ENCODE measurements around the gene RPL36A. TPM values are rescaled to one million over a fixed set of nuclear protein-coding genes. Genes with fewer than 3 reads are reported as not detected.

Gene RPL36A
- total and polyA plus RNA-seq, 2 donors (not counting 1 experiment from before 2014, with no cell fraction given), result 156 to 2,759 TPM

- Histone ChIP-seq H3K36me3 (replicated peaks in 1 of 2; ENCODE audit: control extremely low read depth in 1 of 2, control insufficient read depth in 1 of 2, extremely low read depth in 1 of 2, insufficient read depth in 2 of 2, low read length in 1 of 2) (peaks cover 2 to 17% of the 10 kb centered on the region in 2 experiments), H4K20me1 (ENCODE audit: control insufficient read depth, insufficient read depth, low read length, poor library complexity, severe bottlenecking) (no peaks in the 10 kb centered on the region), H3K27ac (ENCODE audit: low read length in 2 of 2) (peak overlapping the region in 1 of 2 donors; percentile 51), H3K79me2 (ENCODE audit: control insufficient read depth, insufficient read depth, low read length) (peaks cover 30% of the 10 kb centered on the region), H2AFZ (ENCODE audit: insufficient read depth, low read depth, low read length, poor library complexity, severe bottlenecking) (peak overlapping the region; percentile 86), H3K4me2 (replicated peaks; ENCODE audit: low read depth, low read length, poor library complexity, severe bottlenecking) (peak overlapping the region; percentile 74), H3K4me1 (ENCODE audit: control insufficient read depth in 2 of 2, insufficient read depth in 2 of 2, low read length in 2 of 2) (peaks cover 3 to 15% of the 10 kb centered on the region in 2 donors), H3K9me3 (ENCODE audit: control extremely low read depth in 1 of 3, control insufficient read depth in 2 of 3, insufficient read depth in 1 of 3, low read length in 2 of 3) (no peaks in the 10 kb centered on the region), H3K4me3 (ENCODE audit: control extremely low read depth in 1 of 5, extremely low read depth in 1 of 5, insufficient read depth in 1 of 5, low read depth in 2 of 5, low read length in 4 of 5) (peak overlapping the region; percentile 64 to 81 (median 74)), H3K27me3 (replicated peaks in 1 of 4; ENCODE audit: control extremely low read depth in 1 of 4, control insufficient read depth in 3 of 4, insufficient read depth in 4 of 4, low read length in 3 of 4) (no peaks in the 10 kb centered on the region), H3K9ac (ENCODE audit: low read length) (peak overlapping the region; percentile 76)
- CTCF ChIA-PET, result interaction anchor here (1.1 to 1.8 kb wide), 3 partner anchors 43 to 69 kb away, joined by 3 to 12 read pairs (median 5); partner anchors contain the start of gene RPL36A
- Mint-ChIP-seq H3K27ac (peak overlapping the region; percentile 86), H3K4me3 (peak overlapping the region; percentile 92), H3K4me1 (peaks cover 12% of the 10 kb centered on the region), H3K27me3 (no peaks in the 10 kb centered on the region), H3K9me3 (ENCODE audit: insufficient read depth) (no peaks in the 10 kb centered on the region)
- DNase-seq, result no peak
- no peak for ATAC-seq (ENCODE audit: low read depth)
- POLR2A ChIA-PET, result interaction anchor here (0.9 kb wide), 1 partner anchor 36 kb away, joined by 4 read pairs; no protein-coding TSS in a partner anchor
- WGBS (ENCODE audit: insufficient coverage), result 0% methylated on average over 3 of the region's 14 CpGs
- TF ChIP-seq CTCF (IDR thresholded peaks at IDR 0.05) (no peak), EZH2 (IDR thresholded peaks at IDR 0.05; ENCODE audit: borderline replicate concordance, insufficient read depth, low read depth, low read length, poor library complexity, severe bottlenecking) (no peak)
- intact Hi-C loops (cut with micrococcal nuclease), result loop anchor here (1.0 to 2.0 kb wide), 2 partner anchors 42 to 61 kb away; partner anchors contain the start of gene HNRNPH2
These were observed 42.9 kb upstream of the RPL36A start for GRCh38 chrX:101347859-101348451.

All from B cell (primary cell).